NCI-H187 treated with DMSO at 0.1 percent for 48 hours (cell line): Measurements from ENCODE around the gene PAXX.

Experiments used
- DNase-seq: peaks from one replicate; lab custom pipeline; 2025; lab: John Stamatoyannopoulos, UW

The PAXX gene, protein sequence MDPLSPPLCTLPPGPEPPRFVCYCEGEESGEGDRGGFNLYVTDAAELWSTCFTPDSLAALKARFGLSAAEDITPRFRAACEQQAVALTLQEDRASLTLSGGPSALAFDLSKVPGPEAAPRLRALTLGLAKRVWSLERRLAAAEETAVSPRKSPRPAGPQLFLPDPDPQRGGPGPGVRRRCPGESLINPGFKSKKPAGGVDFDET

DNA sequence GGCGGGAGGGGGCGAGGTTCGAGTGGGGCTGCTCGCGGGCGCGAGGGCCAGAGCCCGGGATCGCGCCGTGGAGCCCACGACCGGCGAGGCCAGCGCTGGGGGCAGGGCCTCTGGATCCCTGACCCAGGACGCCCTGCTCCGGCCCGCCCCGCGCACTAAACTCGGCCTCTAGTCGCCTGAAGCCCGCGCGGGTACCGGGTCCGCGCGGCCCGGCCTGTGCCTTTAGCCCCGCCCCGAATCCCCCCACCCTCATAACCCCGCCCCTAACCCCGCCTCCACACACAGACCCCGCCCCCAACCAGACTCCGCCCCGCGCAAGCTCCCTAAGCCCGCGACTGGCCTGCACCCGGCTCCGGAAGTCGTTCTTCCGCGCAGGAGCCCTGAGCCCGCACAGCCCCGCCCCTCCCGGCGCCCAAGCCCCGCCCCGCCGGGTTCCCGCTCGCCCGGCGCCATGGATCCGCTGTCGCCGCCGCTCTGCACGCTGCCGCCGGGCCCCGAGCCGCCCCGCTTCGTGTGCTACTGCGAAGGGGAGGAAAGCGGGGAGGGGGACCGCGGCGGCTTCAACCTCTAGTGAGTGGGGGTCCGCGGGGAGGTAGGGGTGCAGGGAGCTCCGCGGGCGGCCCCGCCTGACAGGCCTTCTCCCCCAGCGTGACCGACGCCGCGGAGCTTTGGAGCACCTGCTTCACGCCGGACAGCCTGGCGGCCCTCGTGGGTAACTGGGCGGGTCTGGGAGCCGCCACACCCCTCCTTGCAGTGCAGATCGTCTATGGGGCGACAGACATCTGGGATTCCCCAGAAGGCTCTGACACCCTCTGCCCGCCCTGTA lies at the start of gene PAXX:
Gene PAXX, plus strand, starts transcription at position 430 of the 826 bp plus-strand sequence. Its CDS starts 22 bp downstream, at position 452.
- peak; percentile 9 for DNase-seq

DNA sequence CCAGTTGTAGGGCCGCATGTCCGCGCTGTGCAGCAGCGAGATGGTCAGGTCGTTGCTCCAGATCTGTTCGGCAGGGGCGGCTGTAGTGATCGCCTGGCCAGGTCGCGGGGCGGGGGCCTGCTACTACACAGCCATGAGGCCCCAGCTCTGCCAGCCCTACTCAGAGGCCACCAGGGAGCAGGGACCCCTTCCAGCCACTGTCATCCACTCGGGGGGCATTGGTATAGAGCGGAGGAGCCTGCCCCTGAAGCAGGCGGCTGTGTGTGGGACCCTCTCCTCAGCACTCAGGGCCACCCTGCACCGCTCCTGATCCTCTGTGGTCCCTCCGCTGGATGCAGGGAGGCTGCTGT lies 49.4 kb upstream of the PAXX start:
- no peak for DNase-seq

DNA sequence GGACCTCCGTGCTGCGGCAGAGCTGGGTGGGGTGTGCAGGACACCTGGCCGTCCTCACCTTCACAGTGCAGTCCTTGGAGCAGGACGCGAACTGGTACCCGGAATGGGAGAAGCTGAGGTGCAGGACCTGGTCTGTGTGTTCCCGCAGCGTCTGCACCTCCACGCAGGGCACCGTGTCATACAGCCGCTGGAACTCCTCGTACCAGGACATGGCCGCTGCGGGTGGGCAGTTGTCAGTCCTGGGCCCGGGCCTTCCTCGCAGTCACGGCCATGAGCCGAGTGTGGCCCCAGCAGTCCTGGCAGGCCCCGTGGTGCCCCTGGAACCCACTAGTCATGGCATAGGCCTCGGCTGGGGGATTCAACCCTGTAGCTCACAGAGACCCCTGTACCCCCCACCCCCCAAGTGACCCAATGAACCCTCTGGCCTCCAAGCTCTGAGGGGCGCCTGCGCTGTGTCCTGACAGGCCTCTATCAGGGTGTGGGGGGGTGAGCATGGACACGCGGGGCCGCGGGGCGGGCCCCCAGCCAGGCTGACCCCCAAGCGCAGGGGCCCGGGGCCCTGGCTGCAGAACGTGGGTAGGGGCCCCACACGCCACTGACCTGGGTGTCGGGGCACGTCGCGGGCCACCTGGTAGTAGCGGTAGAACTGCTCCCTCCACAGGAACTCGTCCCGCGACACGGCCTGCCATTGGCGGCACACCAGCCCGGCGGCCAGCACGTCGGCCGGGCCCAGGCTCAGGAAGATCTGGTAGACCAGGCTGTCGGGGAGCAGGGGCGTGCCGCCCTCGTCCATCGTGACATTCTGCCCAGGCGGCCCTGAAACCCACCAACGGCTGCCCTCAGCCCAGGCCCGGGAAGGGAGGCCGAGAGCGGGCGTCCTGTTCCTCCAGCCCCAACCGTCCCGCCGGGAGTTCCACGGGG lies 48.7 kb upstream of the PAXX start:
- DNase-seq = no peak

DNA sequence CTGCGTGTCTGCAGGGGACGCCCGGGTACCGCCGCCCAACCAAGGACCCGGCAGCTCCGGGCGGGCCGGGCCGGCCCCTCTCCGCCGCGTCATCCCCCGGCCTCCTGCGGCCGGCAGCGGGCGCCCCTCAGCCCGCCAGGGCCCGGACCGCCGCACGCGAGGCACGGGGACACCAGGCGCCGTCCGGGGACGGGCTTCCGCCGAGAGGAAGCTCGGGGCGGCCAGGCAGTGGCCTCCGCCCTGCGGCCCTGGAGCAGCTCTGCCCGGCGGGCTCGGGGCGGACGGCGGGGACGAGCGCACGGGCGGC lies 48.1 kb upstream of the PAXX start:
- no peak for DNase-seq

DNA sequence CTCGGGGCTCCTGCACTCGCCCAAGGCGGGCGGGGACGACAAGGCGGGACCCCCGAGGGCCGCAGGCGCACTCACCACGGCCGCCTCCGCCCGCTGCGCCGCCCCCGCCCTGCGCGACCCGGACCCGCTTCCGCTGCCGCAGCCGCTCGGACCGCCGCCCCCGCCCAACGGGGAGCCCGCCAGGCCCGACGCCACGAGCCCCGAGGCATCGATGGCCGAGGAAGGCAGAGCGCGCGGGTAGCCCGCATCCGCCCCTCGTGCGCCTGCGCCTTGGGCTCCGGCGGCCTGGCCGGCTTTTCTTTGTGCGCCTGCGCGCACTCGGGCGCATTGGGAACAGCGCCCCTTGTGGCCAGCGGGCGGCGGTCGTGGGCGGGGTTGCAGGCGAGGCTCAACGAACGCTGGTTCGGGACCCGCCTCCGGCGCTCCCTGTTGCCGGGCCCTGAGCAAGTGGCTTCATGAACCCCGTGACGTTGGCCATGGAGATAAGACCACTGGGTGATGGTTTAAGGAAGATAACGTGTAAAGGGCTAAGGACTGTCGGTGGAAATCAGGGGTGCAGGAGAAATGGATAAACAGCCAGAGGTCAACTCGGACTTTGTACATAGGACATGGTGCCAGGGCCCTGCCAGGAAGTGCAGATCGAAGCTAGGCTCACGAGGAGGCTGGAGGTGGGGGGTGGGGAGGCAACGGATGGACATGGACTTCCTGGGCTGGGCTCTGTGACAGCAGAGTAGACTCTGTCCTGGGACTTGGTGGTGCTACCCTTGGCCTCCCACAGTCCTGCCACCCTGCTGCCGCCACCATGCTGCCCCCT lies 47.5 kb upstream of the PAXX start, which contains the start of the genes C8G and FBXW5:
Gene C8G, plus strand, starts transcription at position 725 of the 814 bp plus-strand sequence. Its CDS starts 78 bp downstream, at position 803.
Gene FBXW5, minus strand, starts transcription at position 220 of the 814 bp plus-strand sequence. CDS start 655 bp downstream, outside the sequence.
- DNase-seq = peak; percentile 2

DNA sequence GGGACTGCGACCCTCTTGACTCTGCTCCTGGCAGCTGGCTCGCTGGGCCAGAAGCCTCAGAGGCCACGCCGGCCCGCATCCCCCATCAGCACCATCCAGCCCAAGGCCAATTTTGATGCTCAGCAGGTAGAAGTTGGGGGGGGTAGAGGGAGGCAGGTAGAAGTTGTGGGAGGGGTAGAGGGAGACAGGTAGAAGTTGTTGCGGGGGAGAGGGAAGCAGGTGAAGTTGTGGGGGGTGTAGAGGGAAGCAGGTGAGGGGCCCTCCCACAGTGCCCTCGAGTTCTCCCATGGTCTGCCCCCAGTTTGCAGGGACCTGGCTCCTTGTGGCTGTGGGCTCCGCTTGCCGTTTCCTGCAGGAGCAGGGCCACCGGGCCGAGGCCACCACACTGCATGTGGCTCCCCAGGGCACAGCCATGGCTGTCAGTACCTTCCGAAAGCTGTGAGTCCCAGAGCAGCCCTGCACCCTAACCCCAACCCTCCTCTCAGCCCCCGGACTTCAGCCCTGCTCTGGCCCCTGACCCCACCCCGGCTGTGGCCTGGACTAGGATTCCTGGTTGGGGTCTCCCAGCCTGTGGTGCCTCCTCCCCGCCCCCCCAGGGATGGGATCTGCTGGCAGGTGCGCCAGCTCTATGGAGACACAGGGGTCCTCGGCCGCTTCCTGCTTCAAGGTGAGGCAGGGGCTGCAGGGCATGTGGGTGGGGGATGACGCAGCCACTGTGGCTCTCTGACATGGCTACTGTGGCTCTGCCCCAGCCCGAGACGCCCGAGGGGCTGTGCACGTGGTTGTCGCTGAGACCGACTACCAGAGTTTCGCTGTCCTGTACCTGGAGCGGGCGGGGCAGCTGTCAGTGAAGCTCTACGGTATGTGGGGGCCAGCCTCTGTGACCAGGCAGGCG lies 46.6 kb upstream of the PAXX start:
- no peak for DNase-seq

DNA sequence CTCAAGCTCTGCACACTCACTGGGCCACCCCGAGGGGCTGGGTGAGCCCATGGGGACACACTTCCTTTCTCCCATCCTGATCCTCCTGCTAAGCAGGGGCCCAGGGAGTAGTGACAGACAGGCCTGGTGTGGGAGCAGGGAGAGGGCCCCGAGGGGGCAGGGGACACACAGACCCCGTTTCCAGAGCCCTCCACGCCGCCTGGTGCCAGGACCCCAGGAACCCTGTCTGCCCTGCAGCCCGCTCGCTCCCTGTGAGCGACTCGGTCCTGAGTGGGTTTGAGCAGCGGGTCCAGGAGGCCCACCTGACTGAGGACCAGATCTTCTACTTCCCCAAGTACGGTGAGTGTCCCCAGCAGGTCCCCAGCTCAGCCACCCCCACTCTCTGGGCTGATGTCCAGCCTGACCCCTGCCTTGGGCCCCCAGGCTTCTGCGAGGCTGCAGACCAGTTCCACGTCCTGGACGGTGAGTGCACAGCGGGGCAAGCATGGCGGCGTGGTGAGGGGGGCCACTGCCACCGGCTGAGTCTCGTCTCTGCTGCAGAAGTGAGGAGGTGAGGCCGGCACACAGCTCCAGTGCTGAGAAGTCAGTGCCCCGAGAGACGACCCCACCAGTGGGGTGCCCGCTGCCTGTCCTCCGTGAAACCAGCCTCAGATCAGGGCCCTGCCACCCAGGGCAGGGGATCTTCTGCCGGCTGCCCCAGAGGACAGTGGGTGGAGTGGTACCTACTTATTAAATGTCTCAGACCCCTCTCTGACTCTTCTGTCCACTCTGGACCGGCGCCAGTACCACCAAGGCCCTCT lies 45.8 kb upstream of the PAXX start:
- DNase-seq = no peak

DNA sequence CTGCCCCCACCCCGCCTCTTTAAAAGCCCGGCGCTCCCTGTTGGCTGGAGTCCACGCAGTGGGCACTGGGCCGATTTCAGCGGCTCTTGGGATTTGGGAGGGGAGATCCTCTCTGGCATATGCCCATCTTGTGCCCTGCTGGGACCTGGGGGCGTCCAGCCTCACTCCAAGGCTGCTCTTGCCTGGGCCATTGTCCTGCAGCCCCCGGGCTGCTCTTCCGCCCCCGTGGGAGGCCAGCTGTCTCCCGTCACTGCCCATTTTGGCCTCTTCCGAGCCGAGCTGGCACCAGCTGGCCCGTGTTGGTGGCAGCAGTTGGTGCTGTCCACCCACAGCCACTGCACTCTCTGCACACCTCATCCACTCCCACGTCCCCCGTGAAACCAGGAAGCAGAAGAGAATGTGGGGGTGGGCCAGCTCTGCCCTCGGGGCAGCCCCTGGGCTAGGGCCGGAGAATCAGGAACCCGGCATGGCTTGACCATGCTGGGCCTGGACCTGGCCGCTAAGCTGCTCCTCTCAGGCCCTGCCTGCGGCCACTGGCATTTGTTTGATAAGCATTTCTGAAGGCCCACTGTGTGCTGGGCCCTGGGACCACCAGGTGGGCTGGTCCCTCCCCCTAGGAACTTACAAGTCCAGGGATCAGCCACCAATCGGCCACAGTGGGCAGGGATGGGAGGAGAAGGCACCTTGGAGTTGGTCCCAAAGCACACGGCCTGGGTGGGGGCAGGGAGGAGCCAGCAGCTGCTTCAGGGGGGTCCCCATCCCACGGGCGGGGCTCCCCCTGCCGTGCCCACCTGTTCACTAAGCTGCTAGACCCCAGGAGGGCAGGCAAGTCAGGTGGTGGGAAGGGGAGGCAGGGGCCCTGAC lies 45.0 kb upstream of the PAXX start:
- DNase-seq = no peak

DNA sequence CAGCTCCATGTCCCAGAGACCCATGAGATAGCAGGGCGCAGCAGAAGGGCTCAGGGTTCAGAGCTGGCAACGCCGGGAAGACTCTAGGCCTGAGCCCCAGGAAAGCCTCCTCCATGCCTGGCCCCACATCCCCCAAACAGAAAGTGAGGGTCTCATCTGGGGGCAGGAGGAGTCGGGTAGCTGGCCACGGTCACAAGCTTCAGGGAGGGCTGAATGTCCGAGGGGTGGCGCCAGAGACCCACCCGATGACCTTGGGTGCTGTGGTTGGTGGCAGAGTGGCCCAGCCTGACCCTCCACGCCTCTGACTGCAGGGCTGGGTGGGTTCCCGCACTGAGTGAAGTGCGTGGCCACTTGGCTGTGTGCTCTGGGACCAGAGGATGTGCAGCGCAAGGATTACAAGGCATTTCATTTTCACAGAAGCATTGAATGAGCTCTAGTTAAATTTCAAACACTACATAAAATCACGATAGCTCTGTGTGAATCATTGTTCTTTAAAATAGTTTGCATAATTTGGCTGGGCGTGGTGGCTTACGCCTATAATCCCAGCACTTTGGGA lies 44.2 kb upstream of the PAXX start:
- no peak for DNase-seq

DNA sequence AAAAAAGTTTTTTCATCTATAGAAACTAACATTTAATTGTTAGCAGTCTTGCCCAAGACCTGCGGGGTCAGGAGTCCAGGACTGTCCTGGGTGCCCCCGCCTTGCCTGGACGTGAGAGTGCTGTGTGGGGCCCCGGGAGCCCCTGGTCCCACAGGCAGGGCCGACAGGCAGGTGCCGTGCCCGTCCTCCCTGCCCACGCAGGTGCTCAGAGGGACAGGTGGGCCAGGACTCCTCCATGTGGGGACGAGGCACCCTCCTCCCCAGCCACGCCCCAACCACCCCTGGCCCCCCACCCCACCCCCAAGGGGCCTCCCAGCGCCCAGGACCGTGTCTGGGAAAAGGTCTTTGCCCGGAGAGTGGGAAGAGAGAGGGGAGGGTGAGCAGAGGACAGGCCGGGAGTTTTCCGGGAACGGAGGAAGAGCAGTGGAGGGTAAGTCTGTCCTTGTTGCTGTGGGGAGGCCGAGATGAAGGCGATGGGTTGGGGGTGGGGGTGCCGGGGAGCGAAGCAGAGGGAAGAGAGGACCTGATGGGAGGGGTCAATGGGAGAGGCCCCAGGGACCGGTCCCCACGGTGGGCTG lies 42.9 kb upstream of the PAXX start:
- DNase-seq = no peak

DNA sequence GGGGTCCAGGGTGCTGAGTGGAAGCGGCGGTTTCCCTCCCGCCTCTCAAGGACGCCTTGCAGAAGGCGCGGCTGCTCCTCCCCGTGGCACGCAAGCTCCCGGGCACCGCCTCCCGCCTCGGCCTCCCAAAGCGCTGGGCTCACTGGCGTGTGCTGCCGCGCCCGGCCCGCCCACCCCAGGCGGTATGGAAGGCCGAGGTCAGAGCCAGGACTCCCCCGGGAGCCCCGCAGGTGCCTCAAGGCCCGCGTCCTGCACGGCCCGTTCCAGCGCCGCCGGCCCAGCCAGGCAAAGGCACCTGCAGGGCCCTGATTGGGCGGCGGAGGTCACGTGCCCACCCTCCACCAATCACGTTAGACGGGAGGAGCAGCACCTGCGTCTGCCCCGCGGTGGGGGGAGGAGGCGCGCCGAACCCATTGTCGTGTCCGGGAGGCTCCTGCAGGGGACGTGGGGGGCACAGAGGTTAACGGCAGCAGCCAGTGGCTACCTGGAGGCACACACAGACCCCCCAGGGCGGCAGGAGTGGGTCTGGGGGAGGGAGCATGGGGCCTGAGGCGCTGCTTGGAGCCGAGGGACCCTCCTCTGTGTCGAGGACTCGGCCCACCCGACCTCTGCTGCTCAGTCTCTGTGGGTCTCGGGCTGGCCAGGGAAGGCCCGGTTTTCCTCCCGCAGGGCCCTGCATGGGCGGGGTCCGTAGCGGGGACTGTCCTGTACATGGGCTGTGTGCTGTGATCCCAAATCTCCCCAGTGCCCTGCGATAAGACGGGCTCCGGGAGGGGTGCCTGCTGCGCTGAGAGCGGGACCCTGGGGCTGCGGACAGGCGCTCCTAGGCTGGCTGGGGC lies 42.2 kb upstream of the PAXX start:
- DNase-seq = no peak

DNA sequence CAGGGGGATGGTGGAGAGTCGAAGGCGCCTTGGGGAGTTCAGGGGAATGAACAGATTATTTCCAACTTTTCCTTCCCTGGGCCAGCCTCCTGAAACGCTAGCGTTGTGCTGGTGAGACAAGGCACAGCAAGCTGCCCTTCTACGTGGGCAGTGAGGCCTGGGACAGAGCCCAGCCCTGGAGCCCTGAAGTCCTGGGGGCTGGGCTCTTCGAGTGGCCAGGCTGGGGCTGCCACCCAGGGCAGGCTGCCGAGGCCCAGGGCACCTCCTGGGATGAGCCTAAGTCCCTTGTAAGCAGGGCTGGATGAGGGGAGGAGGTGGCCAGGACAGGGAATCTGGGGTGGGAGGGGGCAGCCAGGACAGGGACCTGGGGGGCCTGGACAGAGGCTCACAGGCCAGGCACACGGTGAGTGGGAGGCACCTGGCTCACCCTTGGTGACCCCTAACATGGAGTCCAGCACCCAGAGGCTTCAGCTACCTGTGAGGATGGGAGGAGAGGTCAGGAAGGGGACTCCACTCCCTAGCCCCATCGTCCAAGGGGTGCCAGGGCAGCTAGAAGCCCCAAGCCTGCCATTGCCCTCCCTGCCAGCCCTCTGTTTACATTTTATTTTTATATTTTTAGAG lies 41.5 kb upstream of the PAXX start:
- no peak for DNase-seq

DNA sequence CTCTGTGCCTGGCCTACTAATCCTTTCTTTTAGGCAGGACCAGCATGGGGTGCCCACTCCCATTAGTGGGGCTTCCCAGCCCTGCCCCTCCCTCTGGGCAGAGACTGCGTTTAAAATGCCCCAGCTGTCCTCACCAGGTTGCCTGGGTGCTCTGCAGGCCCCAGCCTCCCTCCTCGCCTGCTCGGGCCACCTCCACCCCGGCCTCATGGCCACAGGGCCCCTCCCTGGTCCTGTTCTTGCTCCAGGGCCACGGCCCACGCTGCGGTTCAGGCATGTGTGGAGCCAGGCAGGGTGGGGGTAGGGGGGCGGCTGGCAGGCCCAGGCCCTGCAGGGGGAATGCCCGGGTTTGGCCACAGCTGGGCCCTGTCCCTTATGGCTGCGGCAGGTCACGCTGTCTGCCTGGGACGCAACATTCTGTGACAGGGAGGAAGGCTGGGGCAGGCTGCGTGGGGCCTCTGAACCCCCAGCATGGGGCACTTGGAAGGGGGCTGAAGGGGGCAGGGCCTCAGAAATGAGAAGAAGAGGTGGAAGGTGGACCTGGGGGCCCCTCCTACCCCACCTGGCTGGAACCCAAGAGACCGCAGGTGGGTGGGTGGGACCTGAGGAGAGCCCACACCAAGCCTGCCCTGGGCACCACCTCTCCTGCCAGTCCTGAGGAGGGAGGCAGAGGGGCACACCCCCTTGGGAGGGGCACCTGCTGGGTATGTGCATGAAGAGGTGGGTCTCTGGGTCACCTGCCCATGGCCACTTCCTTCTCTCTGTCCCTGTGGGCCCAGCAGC lies 40.5 kb upstream of the PAXX start, which contains the start of gene LCN12:
Gene LCN12, plus strand, starts transcription at position 733 of the 780 bp plus-strand sequence. CDS start 55 bp downstream, outside the sequence.
- DNase-seq = no peak

DNA sequence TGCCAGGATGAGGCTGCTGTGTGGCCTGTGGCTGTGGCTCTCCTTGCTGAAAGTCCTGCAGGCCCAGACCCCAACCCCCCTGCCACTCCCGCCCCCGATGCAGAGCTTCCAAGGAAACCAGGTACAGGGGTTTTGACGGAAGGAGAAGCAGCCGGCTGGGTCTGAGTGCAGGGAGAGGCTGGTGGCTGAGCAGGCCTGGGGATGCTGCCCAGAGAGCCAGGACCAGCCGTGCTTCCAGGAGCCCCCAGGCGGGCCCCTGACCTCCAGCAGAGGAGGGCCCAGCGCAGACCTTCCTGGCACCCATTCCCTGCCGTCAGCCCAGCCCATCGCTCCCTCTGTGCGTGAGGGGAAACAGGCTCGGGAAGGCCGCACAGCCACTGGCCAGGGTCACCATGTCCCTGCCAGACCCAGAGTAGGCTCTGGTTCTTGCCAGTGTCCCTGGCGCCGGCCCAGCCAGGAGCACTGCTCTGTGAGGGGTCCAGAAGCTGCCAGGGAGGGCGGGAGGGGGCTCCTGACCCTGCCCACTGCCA lies 39.8 kb upstream of the PAXX start:
- no peak for DNase-seq
